ENCODE data around the gene EGR4. TPM values are rescaled to one million over a fixed set of nuclear protein-coding genes. Genes with fewer than 3 reads are reported as not detected.

Gene EGR4
- polyA plus RNA-seq (2013) = 1.8 TPM

- peaks cover 29 to 84% (median 38%) of the 10 kb centered on the region in 5 experiments for H3K27me3 ChIP-seq (replicated peaks in 2 of 5; ENCODE audit: control insufficient read depth in 4 of 5, insufficient read depth in 5 of 5, low read length in 4 of 5)
- peaks cover 0 to 32% (median 27%) of the 10 kb centered on the region in 4 experiments for H3K4me1 ChIP-seq (ENCODE audit: control extremely low read depth in 1 of 4, control insufficient read depth in 4 of 4, insufficient read depth in 4 of 4, low read length in 3 of 4)
- WGBS (ENCODE audit: insufficient coverage) = under 1% methylated on average over 42 of the region's 45 CpGs
- peaks cover 0 to 6% (median 4%) of the 10 kb centered on the region in 5 experiments for H3K9me3 ChIP-seq (ENCODE audit: control extremely low read depth in 1 of 5, control insufficient read depth in 4 of 5, insufficient read depth in 2 of 5, low read depth in 1 of 5, low read length in 4 of 5)
- DNase-seq = peak; percentile 89 to 97 (median 94)
- peak within 1 kb of the TSS; percentile 32 to 76 (median 61) for H3K4me3 ChIP-seq (ENCODE audit: control insufficient read depth in 1 of 7, extremely low read depth in 1 of 7, insufficient read depth in 4 of 7, low read depth in 2 of 7, low read length in 6 of 7)
- no peaks in the 10 kb centered on the region for H3K36me3 ChIP-seq (ENCODE audit: control insufficient read depth in 4 of 4, insufficient read depth in 4 of 4, low read length in 3 of 4)
- ChIA-PET CTCF (interaction anchor here (0.7 to 1.2 kb wide), 2 partner anchors 24 to 48 kb away, joined by 3 read pairs; no protein-coding TSS in a partner anchor), POLR2A (interaction anchor here (1.2 kb wide), 1 partner anchor 59 kb away, joined by 3 read pairs; the partner anchor contains the start of gene CCT7)
- H3K27ac ChIP-seq (ENCODE audit: insufficient read depth in 1 of 2, low read depth in 1 of 2, low read length in 2 of 2, poor library complexity in 1 of 2, severe bottlenecking in 2 of 2) = no peak within 1 kb of the TSS
Measured at GRCh38 chr2:73293534-73294171, at the start of gene EGR4. Gene EGR4 (minus strand): TSS chr2:73293548. CDS start chr2:73293317, 231 bp downstream.

GRCh38 chr2:73341039-73341438, 47.7 kb upstream of the EGR4 start:
- ChIA-PET POLR2A (no interaction called here), CTCF (interaction anchor here (1.5 kb wide), 1 partner anchor 50 kb away, joined by 3 read pairs; no protein-coding TSS in a partner anchor)
- no peak for DNase-seq
- Histone ChIP-seq H3K27me3 (replicated peaks in 2 of 5; ENCODE audit: control insufficient read depth in 4 of 5, insufficient read depth in 5 of 5, low read length in 4 of 5) (no peaks in the 10 kb centered on the region), H3K9me3 (ENCODE audit: control extremely low read depth in 1 of 5, control insufficient read depth in 4 of 5, insufficient read depth in 2 of 5, low read depth in 1 of 5, low read length in 4 of 5) (no peaks in the 10 kb centered on the region), H3K4me3 (ENCODE audit: control insufficient read depth in 1 of 7, extremely low read depth in 1 of 7, insufficient read depth in 4 of 7, low read depth in 2 of 7, low read length in 6 of 7) (no peak overlapping the region), H3K27ac (ENCODE audit: insufficient read depth in 1 of 2, low read depth in 1 of 2, low read length in 2 of 2, poor library complexity in 1 of 2, severe bottlenecking in 2 of 2) (no peak overlapping the region), H3K4me1 (ENCODE audit: control extremely low read depth in 1 of 4, control insufficient read depth in 4 of 4, insufficient read depth in 4 of 4, low read length in 3 of 4) (no peaks in the 10 kb centered on the region), H3K36me3 (ENCODE audit: control insufficient read depth in 4 of 4, insufficient read depth in 4 of 4, low read length in 3 of 4) (no peaks in the 10 kb centered on the region)
- 100% methylated on average over 3 of the region's 3 CpGs for WGBS (ENCODE audit: insufficient coverage)

DNA sequence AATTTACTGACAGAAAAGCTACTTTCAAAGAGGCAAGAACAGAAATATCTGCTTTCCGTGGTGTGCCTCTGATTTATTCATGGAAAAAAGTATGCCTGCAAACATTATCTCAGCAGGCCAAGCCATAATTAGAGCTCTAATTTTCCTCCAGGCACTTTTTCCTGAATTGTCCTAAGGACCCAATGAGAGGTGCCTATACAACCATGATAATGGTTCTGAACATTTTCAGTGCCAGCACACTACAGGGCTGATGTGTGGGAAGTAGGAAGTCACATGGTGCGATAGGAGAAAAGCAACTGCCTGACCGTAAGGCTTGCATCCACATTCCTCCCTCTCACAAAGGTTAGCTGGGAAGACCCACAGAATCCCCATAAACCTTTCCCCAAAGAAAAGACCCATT, 45.9 kb upstream of the EGR4 start:
- POLR2A ChIA-PET = no interaction called here

DNA sequence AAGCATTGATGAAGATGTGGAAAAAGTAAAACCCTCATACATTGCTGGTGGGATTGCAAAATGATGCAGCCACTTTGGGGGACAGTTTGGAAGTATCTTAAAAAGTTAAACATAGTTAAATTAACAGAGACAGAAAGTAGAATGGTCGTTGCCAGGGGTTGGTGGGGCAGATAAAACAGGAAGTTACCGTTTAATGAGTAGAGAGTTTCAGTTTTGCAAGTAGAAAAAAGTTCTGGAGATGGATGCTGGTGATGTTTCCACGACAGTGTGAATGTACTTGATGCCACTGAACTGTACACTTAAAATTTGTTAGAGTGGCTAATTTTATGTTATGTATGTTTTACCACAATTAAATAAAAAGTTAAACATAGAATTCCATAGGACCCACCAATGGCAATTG, 44.5 kb upstream of the EGR4 start:
- Histone ChIP-seq H3K36me3 (ENCODE audit: control insufficient read depth in 4 of 4, insufficient read depth in 4 of 4, low read length in 3 of 4) (no peaks in the 10 kb centered on the region), H3K9me3 (ENCODE audit: control extremely low read depth in 1 of 5, control insufficient read depth in 4 of 5, insufficient read depth in 2 of 5, low read depth in 1 of 5, low read length in 4 of 5) (peaks cover 0 to 12% (median 4%) of the 10 kb centered on the region in 5 experiments), H3K27me3 (replicated peaks in 2 of 5; ENCODE audit: control insufficient read depth in 4 of 5, insufficient read depth in 5 of 5, low read length in 4 of 5) (no peaks in the 10 kb centered on the region), H3K4me1 (ENCODE audit: control extremely low read depth in 1 of 4, control insufficient read depth in 4 of 4, insufficient read depth in 4 of 4, low read length in 3 of 4) (no peaks in the 10 kb centered on the region), H3K27ac (ENCODE audit: insufficient read depth in 1 of 2, low read depth in 1 of 2, low read length in 2 of 2, poor library complexity in 1 of 2, severe bottlenecking in 2 of 2) (no peak overlapping the region), H3K4me3 (ENCODE audit: control insufficient read depth in 1 of 7, extremely low read depth in 1 of 7, insufficient read depth in 4 of 7, low read depth in 2 of 7, low read length in 6 of 7) (no peak overlapping the region)
- 48% methylated on average over 2 of the region's 3 CpGs for WGBS (ENCODE audit: insufficient coverage)
- CTCF ChIA-PET = no interaction called here
- POLR2A ChIA-PET = no interaction called here
- peak in 1 of 3 donors; percentile 3 for DNase-seq

More for the DNA sequence above, 45.9 kb upstream of the EGR4 start:
- Histone ChIP-seq H3K27ac (ENCODE audit: insufficient read depth in 1 of 2, low read depth in 1 of 2, low read length in 2 of 2, poor library complexity in 1 of 2, severe bottlenecking in 2 of 2) (no peak overlapping the region), H3K9me3 (ENCODE audit: control extremely low read depth in 1 of 5, control insufficient read depth in 4 of 5, insufficient read depth in 2 of 5, low read depth in 1 of 5, low read length in 4 of 5) (peaks cover 0 to 9% (median 4%) of the 10 kb centered on the region in 5 experiments), H3K27me3 (replicated peaks in 2 of 5; ENCODE audit: control insufficient read depth in 4 of 5, insufficient read depth in 5 of 5, low read length in 4 of 5) (no peaks in the 10 kb centered on the region), H3K4me1 (ENCODE audit: control extremely low read depth in 1 of 4, control insufficient read depth in 4 of 4, insufficient read depth in 4 of 4, low read length in 3 of 4) (no peaks in the 10 kb centered on the region), H3K36me3 (ENCODE audit: control insufficient read depth in 4 of 4, insufficient read depth in 4 of 4, low read length in 3 of 4) (no peaks in the 10 kb centered on the region), H3K4me3 (ENCODE audit: control insufficient read depth in 1 of 7, extremely low read depth in 1 of 7, insufficient read depth in 4 of 7, low read depth in 2 of 7, low read length in 6 of 7) (no peak overlapping the region)
- CTCF ChIA-PET = no interaction called here
- no peak for DNase-seq
- WGBS (ENCODE audit: insufficient coverage) = 100% methylated on average over 1 of the region's 3 CpGs

- POLR2A ChIA-PET = no interaction called here
- no peak for DNase-seq
- Histone ChIP-seq H3K36me3 (ENCODE audit: control insufficient read depth in 4 of 4, insufficient read depth in 4 of 4, low read length in 3 of 4) (no peaks in the 10 kb centered on the region), H3K27ac (ENCODE audit: insufficient read depth in 1 of 2, low read depth in 1 of 2, low read length in 2 of 2, poor library complexity in 1 of 2, severe bottlenecking in 2 of 2) (no peak overlapping the region), H3K4me1 (ENCODE audit: control extremely low read depth in 1 of 4, control insufficient read depth in 4 of 4, insufficient read depth in 4 of 4, low read length in 3 of 4) (no peaks in the 10 kb centered on the region), H3K27me3 (replicated peaks in 2 of 5; ENCODE audit: control insufficient read depth in 4 of 5, insufficient read depth in 5 of 5, low read length in 4 of 5) (no peaks in the 10 kb centered on the region), H3K4me3 (ENCODE audit: control insufficient read depth in 1 of 7, extremely low read depth in 1 of 7, insufficient read depth in 4 of 7, low read depth in 2 of 7, low read length in 6 of 7) (no peak overlapping the region), H3K9me3 (ENCODE audit: control extremely low read depth in 1 of 5, control insufficient read depth in 4 of 5, insufficient read depth in 2 of 5, low read depth in 1 of 5, low read length in 4 of 5) (peaks cover 0 to 12% (median 4%) of the 10 kb centered on the region in 5 experiments)
- no CpG with 5 or more reads among the region's 1 CpG for WGBS (ENCODE audit: insufficient coverage)
- CTCF ChIA-PET = interaction anchor here (1.6 kb wide), 1 partner anchor 9 kb away, joined by 4 read pairs; no protein-coding TSS in a partner anchor
Measured at GRCh38 chr2:73334620-73335019, 41.3 kb upstream of the EGR4 start.

GRCh38 chr2:73334045-73334444, 40.7 kb upstream of the EGR4 start:
- Histone ChIP-seq H3K4me3 (ENCODE audit: control insufficient read depth in 1 of 7, extremely low read depth in 1 of 7, insufficient read depth in 4 of 7, low read depth in 2 of 7, low read length in 6 of 7) (no peak overlapping the region), H3K36me3 (ENCODE audit: control insufficient read depth in 4 of 4, insufficient read depth in 4 of 4, low read length in 3 of 4) (no peaks in the 10 kb centered on the region), H3K27ac (ENCODE audit: insufficient read depth in 1 of 2, low read depth in 1 of 2, low read length in 2 of 2, poor library complexity in 1 of 2, severe bottlenecking in 2 of 2) (no peak overlapping the region), H3K9me3 (ENCODE audit: control extremely low read depth in 1 of 5, control insufficient read depth in 4 of 5, insufficient read depth in 2 of 5, low read depth in 1 of 5, low read length in 4 of 5) (peaks cover 0 to 12% (median 4%) of the 10 kb centered on the region in 5 experiments), H3K4me1 (ENCODE audit: control extremely low read depth in 1 of 4, control insufficient read depth in 4 of 4, insufficient read depth in 4 of 4, low read length in 3 of 4) (no peaks in the 10 kb centered on the region), H3K27me3 (replicated peaks in 2 of 5; ENCODE audit: control insufficient read depth in 4 of 5, insufficient read depth in 5 of 5, low read length in 4 of 5) (no peaks in the 10 kb centered on the region)
- ChIA-PET POLR2A (no interaction called here), CTCF (interaction anchor here (1.6 kb wide), 1 partner anchor 10 kb away, joined by 4 read pairs; no protein-coding TSS in a partner anchor)
- no peak for DNase-seq
- no CpG with 5 or more reads among the region's 2 CpGs for WGBS (ENCODE audit: insufficient coverage)

DNA sequence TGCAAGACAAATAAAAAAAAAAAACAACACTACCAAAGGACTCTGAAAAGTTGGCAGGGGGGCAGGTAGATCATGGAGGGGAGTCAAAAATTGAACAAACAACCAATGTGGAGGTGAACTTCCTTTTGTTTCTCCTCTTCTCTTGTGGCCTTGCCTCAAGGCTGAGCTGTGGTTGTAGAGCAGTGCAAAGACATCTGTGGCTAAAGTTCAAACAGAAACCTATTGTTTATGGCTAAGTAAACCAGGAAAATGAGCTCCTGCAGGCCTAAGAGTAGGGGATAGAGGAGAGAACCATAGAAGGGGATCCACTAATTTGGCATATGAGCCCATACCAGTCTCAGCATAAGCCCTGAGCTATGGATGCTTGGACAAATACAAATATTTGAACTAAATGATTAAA, 40.2 kb upstream of the EGR4 start:
- ChIA-PET CTCF (interaction anchor here (0.5 to 1.6 kb wide), 2 partner anchors 10 to 175 kb away, joined by 3 to 4 read pairs; no protein-coding TSS in a partner anchor), POLR2A (no interaction called here)
- H3K27ac ChIP-seq (ENCODE audit: insufficient read depth in 1 of 2, low read depth in 1 of 2, low read length in 2 of 2, poor library complexity in 1 of 2, severe bottlenecking in 2 of 2) = no peak overlapping the region
- no peaks in the 10 kb centered on the region for H3K36me3 ChIP-seq (ENCODE audit: control insufficient read depth in 4 of 4, insufficient read depth in 4 of 4, low read length in 3 of 4)
- no peak for DNase-seq
- H3K4me3 ChIP-seq (ENCODE audit: control insufficient read depth in 1 of 7, extremely low read depth in 1 of 7, insufficient read depth in 4 of 7, low read depth in 2 of 7, low read length in 6 of 7) = no peak overlapping the region
- no peaks in the 10 kb centered on the region for H3K27me3 ChIP-seq (replicated peaks in 2 of 5; ENCODE audit: control insufficient read depth in 4 of 5, insufficient read depth in 5 of 5, low read length in 4 of 5)
- peaks cover 0 to 12% (median 4%) of the 10 kb centered on the region in 5 experiments for H3K9me3 ChIP-seq (ENCODE audit: control extremely low read depth in 1 of 5, control insufficient read depth in 4 of 5, insufficient read depth in 2 of 5, low read depth in 1 of 5, low read length in 4 of 5)
- H3K4me1 ChIP-seq (ENCODE audit: control extremely low read depth in 1 of 4, control insufficient read depth in 4 of 4, insufficient read depth in 4 of 4, low read length in 3 of 4) = no peaks in the 10 kb centered on the region
